Measurements from ENCODE around the gene SCN5A. TPM values are rescaled to one million over a fixed set of nuclear protein-coding genes. Genes with fewer than 3 reads are reported as not detected.
A peak's percentile ranks its signal among the peaks of the same experiment; 100 is the strongest.

The SCN5A gene
- total and polyA plus RNA-seq, 2 experiments from 2014 or later = 10.2 to 10.6 TPM

- no peak for TF ChIP-seq ZNF462 (CRISPR knock-in tag; IDR thresholded peaks at IDR 0.05)
- TF ChIP-seq ZNF331 (CRISPR knock-in tag; IDR thresholded peaks at IDR 0.05; ENCODE audit: low read depth) = no peak
These were observed 16.5 kb downstream of the SCN5A start (continued) for GRCh38 chr3:38632989-38633388.

- H3K27me3 ChIP-seq (ENCODE audit: insufficient read depth) = no peaks in the 10 kb centered on the region
- DNase-seq (ENCODE audit: low spot score) = no peak
- H4K20me1 ChIP-seq (replicated peaks; ENCODE audit: insufficient read depth) = no peaks in the 10 kb centered on the region
- no peak overlapping the region for H3K4me2 ChIP-seq
- H3K9me3 Mint-ChIP-seq = no peaks in the 10 kb centered on the region
- no peaks in the 10 kb centered on the region for H3F3A ChIP-seq (replicated peaks; ENCODE audit: low read depth)
- no peaks in the 10 kb centered on the region for H3K9me2 ChIP-seq (ENCODE audit: insufficient read depth)
- H3K36me3 ChIP-seq (ENCODE audit: insufficient read depth) = no peaks in the 10 kb centered on the region
- no peaks in the 10 kb centered on the region for H3K27me3 Mint-ChIP-seq (ENCODE audit: insufficient read depth, low read depth, poor library complexity)
- no peak overlapping the region for H3K27ac ChIP-seq (ENCODE audit: low read depth)
- no peak overlapping the region for H3K4me3 ChIP-seq
- ATAC-seq = peak; percentile 31
- H3K79me2 ChIP-seq (replicated peaks; ENCODE audit: insufficient read depth) = no peaks in the 10 kb centered on the region
- peaks cover 18% of the 10 kb centered on the region for H3K4me1 Mint-ChIP-seq
- H3K27ac Mint-ChIP-seq = no peak overlapping the region
- H3K4me3 Mint-ChIP-seq = no peak overlapping the region
- no peaks in the 10 kb centered on the region for H3K4me1 ChIP-seq (ENCODE audit: insufficient read depth)
- H2AFZ ChIP-seq = no peak overlapping the region
- H3K36me3 Mint-ChIP-seq (ENCODE audit: low read depth) = no peaks in the 10 kb centered on the region; the same call in 2 of the 3 replicates
- TF ChIP-seq CTCF (conservative IDR thresholded peaks at IDR 0.05; ENCODE audit: low read depth in 2 of 2) (no peak), ETS1 (IDR thresholded peaks at IDR 0.05) (no peak), EZH2 (IDR thresholded peaks at IDR 0.05; ENCODE audit: low read depth, unreplicated experiment) (no peak), ZNF331 (CRISPR knock-in tag; IDR thresholded peaks at IDR 0.05; ENCODE audit: low read depth) (no peak), ZNF462 (CRISPR knock-in tag; IDR thresholded peaks at IDR 0.05) (no peak), ZNF114 (CRISPR knock-in tag; IDR thresholded peaks at IDR 0.05) (no peak)
These were observed 18.9 kb downstream of the SCN5A start for GRCh38 chr3:38630606-38631005.
